ENCODE data around the gene SPNS3. TPM values are rescaled to one million over a fixed set of nuclear protein-coding genes. Genes with fewer than 3 reads are reported as not detected.

The SPNS3 gene
- polyA plus RNA-seq, 2 of the 4 experiments (the other 2 are of a cell fraction), result not detected

DNA sequence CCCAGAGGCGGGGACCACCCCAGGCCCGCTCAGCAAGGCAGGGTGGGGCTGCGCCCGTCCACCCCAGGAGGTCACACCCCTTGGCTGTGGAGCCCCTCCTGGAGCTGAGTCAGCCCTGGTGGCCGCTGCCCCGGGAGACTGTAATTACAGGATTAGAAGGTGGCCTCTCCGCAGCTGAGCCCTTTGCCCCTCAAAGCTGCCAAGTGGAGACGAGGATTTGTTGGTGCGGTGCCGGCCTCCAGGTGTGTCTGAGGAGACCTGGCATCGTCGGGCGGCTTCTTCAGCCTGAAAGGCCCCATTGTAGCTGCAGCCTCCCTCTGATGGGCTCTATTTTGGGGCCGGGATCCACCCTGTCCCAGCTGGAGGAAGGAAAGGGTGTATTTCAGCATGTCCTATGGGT, 42.3 kb downstream of the SPNS3 start:
- Histone ChIP-seq H3K4me1 (peaks cover 7% of the 10 kb centered on the region; the same call in 2 of the 3 replicates), H3K4me2 (no peak overlapping the region), H3K4me3 (no peak overlapping the region), H3K27ac (no peak overlapping the region), H3K9me3 (no peaks in the 10 kb centered on the region)
- TF ChIP-seq, protein P1, sequence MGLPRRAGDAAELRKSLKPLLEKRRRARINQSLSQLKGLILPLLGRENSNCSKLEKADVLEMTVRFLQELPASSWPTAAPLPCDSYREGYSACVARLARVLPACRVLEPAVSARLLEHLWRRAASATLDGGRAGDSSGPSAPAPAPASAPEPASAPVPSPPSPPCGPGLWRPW (IDR thresholded peaks at IDR 0.05), result no peak
- no peak for TF ChIP-seq SMC3 (IDR thresholded peaks at IDR 0.05)
- no peak for TF ChIP-seq ZC3H11A (IDR thresholded peaks at IDR 0.05)
- no peak for TF ChIP-seq NR3C1 (IDR thresholded peaks at IDR 0.05)
- no peak for TF ChIP-seq HDAC2 (IDR thresholded peaks at IDR 0.05)
- no peak for TF ChIP-seq POLR2A (IDR thresholded peaks at IDR 0.05; ENCODE audit: low read length)
- no peak for TF ChIP-seq GATA3 (IDR thresholded peaks at IDR 0.05; ENCODE audit: borderline replicate concordance)
- no peak for TF ChIP-seq KDM5A (IDR thresholded peaks at IDR 0.05)
- TF ChIP-seq MYC (IDR thresholded peaks at IDR 0.05; ENCODE audit: borderline replicate concordance, low read length), result no peak
- no peak for TF ChIP-seq MAZ (IDR thresholded peaks at IDR 0.05; ENCODE audit: borderline replicate concordance, low read depth, low read length)
- no peak for TF ChIP-seq RCOR1 (IDR thresholded peaks at IDR 0.05; ENCODE audit: low read depth, low read length)
- TF ChIP-seq ZNF302 (CRISPR knock-in tag; IDR thresholded peaks at IDR 0.05), result no peak
- TF ChIP-seq HOXB5 (CRISPR knock-in tag; IDR thresholded peaks at IDR 0.05), result no peak
- TF ChIP-seq TFCP2L1 (CRISPR knock-in tag; IDR thresholded peaks at IDR 0.05), result no peak
- TF ChIP-seq, protein P2, sequence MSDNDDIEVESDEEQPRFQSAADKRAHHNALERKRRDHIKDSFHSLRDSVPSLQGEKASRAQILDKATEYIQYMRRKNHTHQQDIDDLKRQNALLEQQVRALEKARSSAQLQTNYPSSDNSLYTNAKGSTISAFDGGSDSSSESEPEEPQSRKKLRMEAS (IDR thresholded peaks at IDR 0.05), result no peak
- no peak for TF ChIP-seq NFE2L2 (conservative IDR thresholded peaks at IDR 0.05; ENCODE audit: low read length)
- no peak for TF ChIP-seq HOXB13 (CRISPR knock-in tag; IDR thresholded peaks at IDR 0.05; ENCODE audit: low read depth)
- no peak for TF ChIP-seq TP53 (CRISPR knock-in tag; IDR thresholded peaks at IDR 0.05)
- no peak for TF ChIP-seq ATOH8 (CRISPR knock-in tag; IDR thresholded peaks at IDR 0.05; ENCODE audit: low read depth)
- TF ChIP-seq FOSL2 (IDR thresholded peaks at IDR 0.05), result no peak
- TF ChIP-seq FOSL2 (CRISPR knock-in tag; IDR thresholded peaks at IDR 0.05), result no peak
- 78% methylated on average over 7 of the region's 14 CpGs for WGBS (ENCODE audit: missing lambda C conversion rate)
- ChIA-PET CTCF (interaction anchor here (1.0 to 1.6 kb wide), 2 partner anchors 33 to 56 kb away, joined by 3 to 5 read pairs; no protein-coding TSS in a partner anchor), POLR2A (no interaction called here)
- FAIRE-seq, result no peak
- DNase-seq (ENCODE audit: low read depth in 1 of 2, low spot score in 1 of 2), result no peak
- ATAC-seq, result no peak; a peak in 1 of 6 replicates

- Histone ChIP-seq H3K4me3 (no peak overlapping the region), H3K9me3 (no peaks in the 10 kb centered on the region), H3K4me1 (peaks cover 9% of the 10 kb centered on the region; the same call in 2 of the 3 replicates), H3K27ac (no peak overlapping the region), H3K4me2 (no peak overlapping the region)
- TF ChIP-seq HOXA7 (CRISPR knock-in tag; IDR thresholded peaks at IDR 0.05) (no peak), ZFP36 (IDR thresholded peaks at IDR 0.05; ENCODE audit: borderline replicate concordance, partially characterized antibody) (no peak), FOSL2 (IDR thresholded peaks at IDR 0.05) (no peak), FOSL2 (CRISPR knock-in tag; IDR thresholded peaks at IDR 0.05) (no peak), HOXB13 (CRISPR knock-in tag; IDR thresholded peaks at IDR 0.05; ENCODE audit: low read depth) (no peak), E2F6 (IDR thresholded peaks at IDR 0.05; ENCODE audit: borderline replicate concordance, low read depth) (no peak), HOXB5 (CRISPR knock-in tag; IDR thresholded peaks at IDR 0.05) (no peak), FOSB (CRISPR knock-in tag; IDR thresholded peaks at IDR 0.05) (no peak), NFE2L2 (conservative IDR thresholded peaks at IDR 0.05; ENCODE audit: low read length) (no peak), USF2 (IDR thresholded peaks at IDR 0.05) (no peak)
- WGBS (ENCODE audit: missing lambda C conversion rate), result 75% methylated on average over 18 of the region's 19 CpGs
- DNase-seq (ENCODE audit: low read depth in 1 of 2, low spot score in 1 of 2) (no peak), ATAC-seq (no peak; a peak in 1 of 6 replicates), FAIRE-seq (no peak)
- ChIA-PET CTCF (interaction anchor here (0.5 to 1.6 kb wide), 4 partner anchors 56 to 477 kb away, joined by 3 to 5 read pairs (median 4); no protein-coding TSS in a partner anchor), POLR2A (no interaction called here)
Measured at GRCh38 chr17:4476511-4477070, 42.9 kb downstream of the SPNS3 start.

Measured in A549 (cell line).